ENCODE results near the gene HABP4.

HABP4 gene

DNA sequence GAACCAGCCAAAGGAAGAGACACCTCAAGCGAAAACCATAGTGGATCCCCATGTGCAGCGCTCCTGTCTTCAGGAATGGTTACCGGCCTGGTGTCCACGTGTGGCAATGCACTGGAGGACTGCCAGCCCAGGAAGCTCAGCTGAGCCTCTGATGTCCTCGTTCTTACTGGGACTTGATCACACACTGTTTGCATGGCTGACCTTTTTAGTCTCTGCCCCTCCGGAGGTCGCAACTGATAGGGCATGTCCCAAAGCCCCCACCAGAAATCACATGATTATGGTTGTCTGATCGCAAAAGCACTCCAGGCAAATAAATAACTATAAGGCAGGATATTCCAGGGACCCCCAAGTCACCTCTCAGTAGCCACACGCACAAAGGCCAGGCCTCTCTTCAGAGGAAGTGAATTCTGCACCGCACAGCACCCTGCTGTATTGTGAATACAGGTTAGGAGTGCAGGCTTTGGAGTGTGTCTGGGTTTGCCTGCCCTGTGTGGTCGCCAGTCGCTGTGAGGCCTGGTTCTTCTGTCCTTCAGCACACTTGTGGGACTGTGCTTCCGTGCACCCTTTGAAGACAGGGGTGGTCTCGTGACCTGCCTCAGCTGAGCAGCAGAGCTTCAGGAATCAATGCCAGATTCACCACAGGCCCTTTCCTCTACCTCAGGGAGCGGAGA lies 13.4 kb upstream of the HABP4 start:
- TF ChIP-seq CTCF (IDR thresholded peaks at IDR 0.05) (no peak), ZFX (IDR thresholded peaks at IDR 0.05; ENCODE audit: borderline replicate concordance) (no peak)
- no peak overlapping the region for H3K27ac ChIP-seq

DNA sequence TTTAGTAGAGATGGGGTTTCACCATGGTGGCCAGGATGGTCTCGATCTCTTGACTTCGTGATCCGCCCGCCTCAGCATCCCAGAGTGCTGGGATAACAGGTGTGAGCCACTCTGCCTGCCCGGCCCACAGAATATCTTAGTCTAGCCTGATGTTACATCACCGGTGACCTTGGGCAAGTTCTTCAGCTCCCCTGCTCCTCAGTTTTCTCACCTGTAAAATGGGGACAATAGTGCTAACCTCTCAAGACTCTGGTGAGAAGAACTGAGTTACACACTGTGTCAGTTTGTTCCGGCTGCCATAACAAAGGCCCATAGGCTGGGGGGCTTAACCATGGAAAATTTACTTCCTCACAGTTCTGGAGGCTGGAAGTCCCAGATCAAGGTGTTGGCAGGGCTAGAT lies 12.5 kb upstream of the HABP4 start:
- no peak overlapping the region for H3K27ac ChIP-seq
- TF ChIP-seq ZFX (IDR thresholded peaks at IDR 0.05; ENCODE audit: borderline replicate concordance), result no peak
- no peak for TF ChIP-seq CTCF (IDR thresholded peaks at IDR 0.05)

DNA sequence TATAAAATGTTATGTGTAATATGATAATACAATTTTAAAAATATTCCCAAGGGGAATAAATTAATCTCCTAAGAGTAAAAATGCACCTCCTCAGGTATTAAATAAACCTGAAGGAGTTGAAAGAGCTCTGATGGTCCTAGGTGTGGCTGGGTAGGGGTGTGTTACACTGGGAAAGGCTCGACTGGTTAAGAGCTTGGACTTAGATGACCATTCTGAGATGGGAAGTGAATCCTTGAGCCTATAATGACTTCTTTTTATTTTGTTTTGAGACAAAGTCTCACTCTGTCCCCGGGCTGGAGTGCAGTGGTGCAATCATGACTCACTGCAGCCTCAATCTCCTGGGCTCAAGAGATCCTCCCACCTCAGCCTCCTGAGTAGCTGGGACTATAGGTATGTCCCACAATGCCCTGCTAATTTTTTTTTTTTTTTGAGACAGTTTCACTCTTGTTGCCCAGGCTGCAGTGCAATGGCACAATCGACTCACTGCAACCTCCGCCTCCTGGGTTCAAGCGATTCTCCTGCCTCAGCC lies 9.2 kb upstream of the HABP4 start:
- TF ChIP-seq ZFX (IDR thresholded peaks at IDR 0.05; ENCODE audit: borderline replicate concordance) (no peak), CTCF (IDR thresholded peaks at IDR 0.05) (no peak)
- H3K27ac ChIP-seq, result no peak overlapping the region

DNA sequence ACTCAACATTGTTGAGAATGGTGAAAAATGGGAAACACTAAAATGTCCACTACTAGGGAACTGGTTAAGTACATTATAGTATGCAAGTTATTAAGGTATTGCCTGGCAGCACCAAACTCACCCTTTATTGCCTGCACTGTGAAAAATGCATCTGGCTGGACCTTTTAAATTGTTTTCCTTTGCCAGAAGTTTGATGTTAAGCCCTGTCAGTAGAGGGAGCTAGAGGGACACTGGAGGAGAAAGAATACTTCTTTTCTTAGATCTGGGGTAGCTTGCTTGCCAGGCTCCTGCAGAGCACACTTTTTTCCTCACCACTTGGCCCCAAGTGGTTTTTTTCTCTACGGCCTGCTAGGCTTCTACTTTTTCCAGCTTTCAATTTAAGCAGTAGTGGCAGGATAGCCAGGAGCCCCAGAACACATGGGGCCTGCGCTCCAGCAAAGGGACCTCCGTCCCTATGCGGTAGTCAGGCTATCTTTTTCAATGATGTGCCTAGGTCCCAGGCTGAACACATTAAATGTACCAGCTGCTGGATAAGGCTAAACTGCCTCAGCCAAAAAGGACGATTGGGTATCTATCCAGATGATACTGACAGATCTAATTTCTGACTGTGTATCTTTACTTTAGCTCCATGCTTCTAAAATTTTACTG lies 8.0 kb upstream of the HABP4 start:
- TF ChIP-seq ZFX (IDR thresholded peaks at IDR 0.05; ENCODE audit: borderline replicate concordance), result no peak
- TF ChIP-seq CTCF (IDR thresholded peaks at IDR 0.05), result peak; percentile 82
- H3K27ac ChIP-seq, result no peak overlapping the region

- H3K27ac ChIP-seq, result no peak overlapping the region
These were observed 7.5 kb upstream of the HABP4 start for GRCh38 chr9:96442491-96442890.

DNA sequence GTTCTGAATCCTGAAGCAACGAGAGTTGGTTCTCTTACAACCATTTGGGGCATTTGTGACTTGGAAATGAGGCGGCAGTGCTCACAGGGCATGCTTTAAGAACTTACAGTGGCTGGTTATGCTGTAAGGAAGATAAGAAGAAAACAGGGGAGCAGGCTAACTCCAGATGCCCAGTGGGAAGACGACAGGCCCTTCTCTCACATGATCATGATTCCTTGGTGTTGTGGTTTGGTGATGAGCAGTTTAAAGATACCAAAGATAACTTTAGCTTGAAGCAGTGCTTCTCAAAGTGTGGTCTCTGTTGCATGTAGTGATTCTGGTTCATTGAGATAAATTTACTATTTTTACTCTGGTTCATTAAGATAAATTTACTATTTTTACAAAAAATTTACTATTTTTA lies 2.6 kb upstream of the HABP4 start:
- no peak overlapping the region for H3K27ac ChIP-seq
- no peak for TF ChIP-seq CTCF (IDR thresholded peaks at IDR 0.05)
- no peak for TF ChIP-seq ZFX (IDR thresholded peaks at IDR 0.05; ENCODE audit: borderline replicate concordance)

More at GRCh38 chr9:96442491-96442890, 7.5 kb upstream of the HABP4 start:
- TF ChIP-seq CTCF (IDR thresholded peaks at IDR 0.05) (no peak), ZFX (IDR thresholded peaks at IDR 0.05; ENCODE audit: borderline replicate concordance) (no peak)

DNA sequence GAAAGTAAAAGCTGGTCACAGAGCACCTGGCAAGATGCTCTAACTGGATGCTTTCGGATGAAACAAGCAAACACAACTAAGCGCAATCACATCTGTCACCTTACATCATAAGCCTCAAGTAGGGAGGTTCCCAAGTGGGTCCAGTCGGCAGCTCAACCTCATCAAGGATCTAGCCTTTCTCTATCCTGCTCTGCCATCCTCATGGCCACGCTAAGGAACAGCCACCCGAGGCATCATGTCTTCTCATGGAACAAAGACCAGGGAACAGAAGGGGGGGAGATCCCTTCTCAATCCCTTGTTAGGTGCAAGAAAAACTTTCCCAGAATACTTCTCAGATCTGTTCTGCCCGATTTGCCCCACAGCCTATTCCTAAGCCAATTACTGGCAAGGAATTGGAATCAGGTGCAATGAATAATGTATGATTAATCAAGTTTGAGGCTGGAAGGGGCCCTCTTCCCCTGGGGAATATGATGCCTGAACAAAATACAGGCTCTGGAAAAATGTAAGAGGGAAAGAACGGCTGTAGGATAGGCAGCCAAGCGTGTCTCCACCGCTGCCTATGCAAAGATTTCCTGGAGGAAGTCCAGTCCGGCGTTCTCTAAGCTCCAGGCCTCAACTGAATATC lies 1.3 kb upstream of the HABP4 start:
- TF ChIP-seq ZFX (IDR thresholded peaks at IDR 0.05; ENCODE audit: borderline replicate concordance) (no peak), CTCF (IDR thresholded peaks at IDR 0.05) (no peak)
- H3K27ac ChIP-seq, result no peak overlapping the region

Measured in 22Rv1 (cell line).